ENCODE measurements around the gene HPCAL1.
"Not testable (repeated sequence)": the region's sequence is repeated elsewhere in the genome, so short reads cannot be mapped to it uniquely, and the experiment has no call there.

The HPCAL1 gene

GRCh38 chr2:10284108-10284870 lies 18.4 kb upstream of the HPCAL1 start:
- no peak for DNase-seq
- ATAC-seq = no peak

DNA sequence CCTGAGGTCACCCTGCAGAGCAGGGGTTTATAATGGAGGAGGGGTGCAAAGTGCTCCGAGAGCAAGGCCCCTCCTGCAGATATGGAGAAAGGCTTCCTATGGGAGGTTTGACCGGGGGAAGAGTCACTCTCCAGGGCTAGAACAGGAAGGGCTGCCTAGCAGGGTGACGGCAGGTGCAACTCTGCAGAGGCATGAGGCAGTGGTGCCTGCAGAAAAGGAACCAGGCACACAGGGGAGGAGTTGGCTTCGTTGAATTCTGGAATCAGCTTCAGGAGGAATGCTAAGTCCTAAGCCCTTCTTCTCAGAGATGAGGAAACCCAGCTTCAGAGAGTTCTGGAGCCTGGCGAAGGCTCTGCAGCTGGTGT lies 17.5 kb upstream of the HPCAL1 start:
- DNase-seq = no peak
- no peak for ATAC-seq

- DNase-seq = no peak
- ATAC-seq = no peak
These were observed 17.0 kb upstream of the HPCAL1 start for GRCh38 chr2:10285556-10286198.

DNA sequence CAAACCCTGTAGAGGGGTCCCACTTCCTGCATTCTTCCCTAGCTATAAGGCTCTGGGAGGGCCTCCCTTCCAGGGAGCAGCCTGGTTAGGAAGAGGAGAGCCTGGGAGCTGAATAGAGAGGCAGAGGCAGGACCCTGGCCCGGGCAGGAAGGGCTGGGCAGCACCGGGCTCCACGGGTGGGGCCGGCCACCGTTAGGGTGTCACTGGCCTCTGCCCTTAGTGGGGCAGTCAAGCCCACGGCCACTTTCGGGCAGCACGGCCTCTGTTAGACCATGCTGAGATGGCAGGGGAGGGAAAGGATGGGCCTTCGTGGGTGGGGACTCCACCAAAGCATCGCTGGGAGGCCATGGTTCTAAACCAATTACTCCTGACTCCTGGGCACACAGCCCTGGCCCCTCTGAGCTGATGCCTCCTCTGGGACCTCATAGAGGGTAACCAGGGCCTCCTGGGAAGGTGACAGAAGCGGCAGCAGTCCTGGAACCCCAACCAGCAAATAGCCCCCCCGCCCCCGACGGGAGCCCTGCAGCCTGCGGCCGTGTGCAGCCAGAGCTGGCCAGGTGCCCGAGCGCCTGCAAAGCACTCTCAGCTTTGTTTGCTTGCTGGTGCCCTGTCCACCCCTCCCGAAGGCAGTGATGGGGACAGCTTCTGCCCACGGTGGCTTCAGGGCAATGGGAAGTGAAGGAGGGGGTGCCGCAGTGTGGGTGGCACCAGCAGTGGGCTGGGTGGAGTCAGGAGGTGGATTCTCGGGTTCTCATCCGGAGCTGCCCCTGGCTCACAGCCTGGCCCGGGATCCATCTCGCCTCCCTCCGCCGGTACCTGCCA lies 16.3 kb upstream of the HPCAL1 start:
- DNase-seq = no peak
- ATAC-seq = no peak

GRCh38 chr2:10287761-10288160 lies 14.9 kb upstream of the HPCAL1 start:
- DNase-seq (no peak), ATAC-seq (no peak)

DNA sequence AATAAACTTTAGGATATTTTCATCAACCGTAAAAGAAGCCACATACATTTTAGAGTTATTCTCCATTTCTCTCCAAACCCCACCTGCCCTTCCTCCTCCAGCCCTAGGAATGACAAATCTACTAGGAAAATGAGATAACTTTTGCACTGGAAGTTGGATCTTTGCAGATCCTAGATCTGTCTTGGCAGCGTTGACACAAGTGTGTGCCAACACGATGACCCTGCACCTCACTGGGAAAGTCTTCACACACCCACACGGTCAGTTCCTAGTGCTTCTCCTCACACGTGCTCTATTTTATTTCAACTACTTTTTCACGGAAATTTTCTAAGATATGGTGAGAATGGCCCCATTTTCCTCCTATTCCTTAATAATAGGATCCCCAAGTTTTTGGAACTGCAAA lies 14.1 kb upstream of the HPCAL1 start:
- DNase-seq (no peak), ATAC-seq (no peak)

DNA sequence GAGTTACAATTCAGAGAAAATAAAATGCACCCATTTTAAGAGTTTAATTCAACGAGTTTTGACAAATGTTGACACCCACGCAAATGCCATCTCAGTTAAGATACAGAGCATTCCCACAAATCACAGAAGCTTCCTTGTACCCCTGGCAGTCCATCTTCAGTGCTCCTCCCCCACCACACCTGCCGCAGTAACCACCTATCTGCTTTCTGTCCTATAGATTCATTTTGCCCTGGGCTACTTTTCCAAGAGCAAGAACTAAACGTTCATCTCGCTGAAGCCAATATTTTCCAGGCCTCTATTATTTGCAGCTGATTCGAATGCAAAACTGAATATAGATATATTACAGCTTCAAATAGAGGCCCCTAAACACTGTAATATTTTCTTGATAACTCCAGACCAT lies 13.4 kb upstream of the HPCAL1 start:
- ATAC-seq = no peak
- DNase-seq = no peak

GRCh38 chr2:10289891-10290290 lies 12.8 kb upstream of the HPCAL1 start:
- DNase-seq (no peak), ATAC-seq (no peak)

- not testable (repeated sequence) for ATAC-seq, DNase-seq
These were observed 11.3 kb upstream of the HPCAL1 start for GRCh38 chr2:10291376-10291775.

- ATAC-seq (no peak), DNase-seq (no peak)
These were observed 10.7 kb upstream of the HPCAL1 start for GRCh38 chr2:10292033-10292432.

DNA sequence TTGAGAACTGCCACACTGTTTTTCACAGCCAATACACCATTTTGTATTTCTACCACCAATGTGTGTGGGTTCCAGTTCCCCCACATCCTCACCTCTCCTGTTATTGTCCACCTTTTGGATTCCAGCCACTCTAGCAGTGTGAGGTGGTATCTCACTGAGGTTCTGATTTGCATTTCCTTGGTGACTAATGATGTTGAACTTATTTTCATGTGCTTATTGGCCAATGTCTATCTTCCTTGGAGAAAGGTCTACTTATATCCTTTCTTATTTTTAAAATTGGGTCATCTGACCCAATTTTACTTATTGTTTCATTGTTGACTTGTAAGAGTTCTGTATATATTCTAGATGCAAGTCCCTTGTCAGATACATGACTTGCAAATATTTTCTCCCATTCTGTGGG lies 9.1 kb upstream of the HPCAL1 start:
- DNase-seq (no peak), ATAC-seq (no peak)

GRCh38 chr2:10294077-10294476 lies 8.6 kb upstream of the HPCAL1 start:
- no peak for ATAC-seq
- no peak for DNase-seq

DNA sequence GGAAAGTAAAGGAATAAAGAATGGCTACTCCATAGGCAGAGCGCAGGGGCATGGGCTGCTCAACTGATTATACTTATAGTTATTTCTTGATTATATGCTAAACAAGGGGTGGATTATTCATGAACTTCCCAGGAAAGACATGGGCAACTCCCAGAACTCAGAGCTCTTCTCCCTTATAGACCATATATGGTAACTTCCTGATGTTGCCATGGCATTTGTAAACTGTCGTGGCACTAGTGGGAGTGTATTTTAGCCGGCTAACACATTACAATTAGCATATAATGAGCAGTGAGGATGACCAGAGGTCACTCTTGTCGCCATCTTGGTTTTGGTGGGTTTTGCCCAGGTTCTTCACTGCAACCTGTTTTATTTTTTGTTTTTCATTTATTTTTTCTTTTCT lies 7.1 kb upstream of the HPCAL1 start:
- not testable (repeated sequence) for ATAC-seq, DNase-seq

DNA sequence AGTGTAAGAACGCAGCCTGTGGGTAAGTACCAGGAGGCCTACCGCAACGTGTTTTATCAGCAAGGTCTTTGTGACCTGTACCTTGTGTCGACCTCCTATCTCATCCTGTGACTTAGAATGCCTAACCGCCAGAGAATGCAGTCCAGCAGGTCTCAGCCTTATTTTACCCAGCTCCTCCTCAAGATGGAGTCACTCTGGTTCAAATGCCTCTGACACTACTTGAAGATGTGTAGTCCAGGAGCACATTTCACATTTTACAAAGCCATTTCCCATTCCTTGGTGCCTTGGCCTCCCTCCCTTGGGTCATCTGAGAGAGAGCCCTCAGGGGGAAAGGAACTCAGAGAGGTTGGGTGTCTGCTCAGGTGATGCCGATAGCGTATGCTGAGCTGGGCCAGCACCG lies 6.6 kb upstream of the HPCAL1 start:
- DNase-seq (no peak), ATAC-seq (no peak)

- no peak for DNase-seq
- no peak for ATAC-seq
These were observed 5.4 kb upstream of the HPCAL1 start for GRCh38 chr2:10297191-10297830.

DNA sequence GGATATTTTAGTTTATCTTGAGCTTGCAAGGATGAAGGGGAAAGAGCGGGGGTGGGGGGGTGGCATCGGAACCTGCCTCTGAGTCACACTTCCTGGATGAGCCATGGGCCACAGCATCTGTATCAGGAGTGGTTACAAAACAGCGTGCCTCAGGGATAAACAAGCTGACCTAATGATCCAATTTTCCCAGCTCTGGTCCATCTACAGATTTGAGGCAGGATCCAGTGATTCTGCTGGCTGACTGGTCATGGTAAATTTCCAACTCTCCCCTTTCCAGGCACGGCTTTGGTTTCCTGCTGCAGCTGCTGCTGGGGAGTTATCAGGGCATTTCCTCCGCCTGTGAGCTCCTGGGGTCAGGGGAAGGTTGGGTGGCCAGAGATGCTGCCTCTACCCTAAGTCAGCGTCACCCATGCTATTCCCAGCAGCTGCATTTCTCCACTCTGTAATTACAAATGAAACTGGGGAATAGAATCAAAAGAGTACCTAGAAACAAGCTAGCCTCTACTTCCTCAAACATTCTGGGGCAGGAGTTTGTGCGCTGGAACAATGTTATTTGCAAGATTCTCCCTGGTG lies 4.7 kb upstream of the HPCAL1 start:
- ATAC-seq (peak; percentile 29), DNase-seq (peak; percentile 72)

GRCh38 chr2:10298777-10299176 lies 3.9 kb upstream of the HPCAL1 start:
- DNase-seq, ATAC-seq: not testable (repeated sequence)

DNA sequence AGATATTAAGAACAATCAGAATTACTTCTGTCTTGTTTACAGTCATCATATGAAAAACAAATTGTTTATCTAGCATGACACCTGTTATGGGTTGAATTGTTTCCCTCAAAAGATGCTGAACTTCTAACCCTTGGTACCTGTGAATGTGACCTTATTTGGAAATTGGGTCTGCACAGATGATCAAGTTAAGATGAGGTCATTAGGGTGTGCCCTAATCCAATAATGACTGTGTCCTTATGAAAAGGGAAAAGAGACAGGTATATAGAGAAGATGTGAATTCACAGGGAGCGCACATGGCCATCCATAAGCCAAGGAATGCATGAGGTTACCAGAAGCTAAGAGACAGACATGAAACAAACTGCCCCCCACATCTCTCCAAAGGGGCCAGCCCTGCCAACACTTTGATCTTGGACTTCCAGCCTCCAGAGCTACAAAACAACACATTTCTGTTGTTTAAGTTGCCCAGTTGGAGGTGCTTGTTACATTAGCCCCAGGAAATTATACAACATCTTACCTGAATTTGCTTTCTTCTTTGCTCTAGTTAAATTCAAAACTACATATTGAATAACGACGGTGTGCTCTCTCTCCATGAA lies 2.3 kb upstream of the HPCAL1 start:
- no peak for ATAC-seq
- no peak for DNase-seq

- no peak for ATAC-seq
- peak; percentile 38 for DNase-seq
These were observed 1.4 kb upstream of the HPCAL1 start for GRCh38 chr2:10300997-10301940.

DNA sequence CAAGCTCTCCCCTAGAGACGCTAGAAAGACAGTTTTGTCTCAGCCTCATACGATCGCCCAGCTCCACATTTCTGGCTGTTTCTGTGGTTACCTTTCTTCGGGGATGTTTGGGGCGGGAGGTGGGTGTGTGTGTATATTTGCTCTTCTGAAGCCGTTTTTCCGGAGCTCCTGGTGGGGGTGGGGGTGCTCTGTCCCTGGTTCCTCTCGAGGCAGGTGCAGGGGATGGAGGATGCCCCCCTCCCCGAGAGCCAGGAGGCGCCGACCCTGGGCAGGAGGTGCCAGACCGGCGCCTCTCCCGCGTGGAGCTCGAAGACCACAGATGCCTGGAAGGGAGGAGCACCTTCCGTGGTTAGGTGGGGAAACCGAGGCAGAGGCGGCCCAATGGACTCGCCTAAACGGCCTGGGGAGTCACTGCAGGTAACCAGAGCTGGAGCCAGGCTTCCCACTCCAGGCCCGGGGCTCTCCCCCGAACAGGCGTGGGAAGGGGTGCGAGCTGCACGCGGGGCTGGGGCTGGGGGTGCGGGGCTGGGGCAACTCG lies 694 bp upstream of the HPCAL1 start:
- DNase-seq (peak; percentile 24), ATAC-seq (no peak)

All from stimulated activated naive CD8-positive, alpha-beta T cell treated with anti-CD3 and anti-CD28 coated beads, Interleukin-15, Interleukin-2, amounts not matched to agents 100 U/mL and 50 U/mL, for 24 hours (primary cell).